Endothelial cell of umbilical vein (primary cell): ENCODE results near the gene PKDCC. TPM values are rescaled to one million over a fixed set of nuclear protein-coding genes. Genes with fewer than 3 reads are reported as not detected.

Source experiments
- BruUV-seq: library from RNA; stranded (reverse); fragments of 400-500 nt; replicated peaks from 2 replicates; lab custom pipeline; 2021; lab: Mats Ljungman, UMichigan
- CTCF ChIA-PET: fragments of 300-600, 350-600 bp; sonication (Branson Sonifier 250); formaldehyde crosslinking; loops from one replicate; lab custom pipeline; 2021; ENCODE audit warnings: antibody characterized with exemption, inconsistent platforms; lab: Charles Lee
- POLR2A ChIA-PET: fragments of 300-600, 350-600 bp; sonication (Branson Sonifier 250); formaldehyde crosslinking; loops from one replicate; lab custom pipeline; 2021; ENCODE audit warnings: antibody characterized with exemption, inconsistent platforms; lab: Charles Lee
- DNase-seq: peaks from one replicate; pipeline ENCODE4 v3.0.0-alpha.2; 2011; ENCODE audit warnings: low read depth, low spot score
- FAIRE-seq: peaks from 2 replicates; lab custom pipeline; 2011; peaks lifted over from hg19 to GRCh38; lab: Jason Lieb, UNC
- H2AFZ ChIP-seq: 2 replicates; pipeline ENCODE4 v1.6.0; 2012; ENCODE audit warnings: low read depth, low read length, control low read depth, inconsistent platforms
- H3K27ac ChIP-seq: 2 replicates; pipeline ENCODE4 v1.5.1; 2011; ENCODE audit warnings: low read depth, mild to moderate bottlenecking, control low read depth, low read length, moderate library complexity; ENCODE audit not compliant: insufficient read depth
- H3K27me3 ChIP-seq, 2 experiments: 2 replicates each; pipeline versions ENCODE4 v1.6.0 to v1.6.1; 2011; ENCODE audit warnings: low read length in 2 of 2, mixed read lengths in 1 of 2; ENCODE audit not compliant: control insufficient read depth in 2 of 2, insufficient read depth in 2 of 2
- H3K36me3 ChIP-seq, 2 experiments: 2 replicates in 1 of 2; 3 replicates in 1 of 2; pipeline ENCODE4 v1.5.1; 2011; ENCODE audit warnings: low read length in 2 of 2, mild to moderate bottlenecking in 1 of 2, moderate library complexity in 1 of 2; ENCODE audit not compliant: control insufficient read depth in 2 of 2, insufficient read depth in 2 of 2; ENCODE audit errors: extremely low read depth in 1 of 2
- H3K4me1 ChIP-seq: 3 replicates; pipeline ENCODE4 v1.5.1; 2011; ENCODE audit warnings: mild to moderate bottlenecking, low read length; ENCODE audit not compliant: control insufficient read depth, insufficient read depth; ENCODE audit errors: extremely low read depth
- H3K4me2 ChIP-seq: 2 replicates; pipeline ENCODE4 v1.6.1; 2011; ENCODE audit warnings: low read length, control low read depth, mixed read lengths; ENCODE audit not compliant: insufficient read depth
- H3K4me3 ChIP-seq, 3 experiments: fragments of 200-600 bp in 1 of 3; sonication (generic), shearing (Covaris generic) in 1 of 3; replicated peaks in 1 of 3; 2 replicates each; pipeline ENCODE4 v1.5.1; 2011 to 2016; ENCODE audit warnings: control low read depth in 3 of 3, low read length in 3 of 3, mild to moderate bottlenecking in 2 of 3, inconsistent platforms in 1 of 3, low read depth in 1 of 3, moderate library complexity in 1 of 3; ENCODE audit not compliant: insufficient read depth in 1 of 3
- H3K79me2 ChIP-seq: 2 replicates; pipeline ENCODE4 v1.6.0; 2012; ENCODE audit warnings: low read length, inconsistent platforms; ENCODE audit not compliant: control insufficient read depth, insufficient read depth
- H3K9ac ChIP-seq: replicated peaks from 2 replicates; pipeline ENCODE3; 2011; ENCODE audit warnings: low read length, control low read depth; ENCODE audit not compliant: insufficient read depth; ENCODE audit errors: extremely low read depth
- H3K9me1 ChIP-seq: replicated peaks from 3 replicates; pipeline ENCODE4 v1.6.0; 2011; ENCODE audit warnings: mild to moderate bottlenecking, low read length; ENCODE audit not compliant: control insufficient read depth, insufficient read depth; ENCODE audit errors: extremely low read depth
- H3K9me3 ChIP-seq: replicated peaks from 2 replicates; pipeline ENCODE4 v1.5.1; 2012; ENCODE audit warnings: low read length, inconsistent platforms; ENCODE audit not compliant: control insufficient read depth, insufficient read depth
- H4K20me1 ChIP-seq: replicated peaks from 2 replicates; pipeline ENCODE3; 2011; ENCODE audit warnings: mild to moderate bottlenecking, low read length; ENCODE audit not compliant: control insufficient read depth, insufficient read depth; ENCODE audit errors: extremely low read depth
- EZH2 ChIP-seq: IDR thresholded peaks from 2 replicates; pipeline ENCODE4 v1.6.1; 2012; ENCODE audit warnings: borderline replicate concordance, low read depth, mild to moderate bottlenecking, moderate library complexity, low read length, inconsistent platforms; ENCODE audit not compliant: severe bottlenecking
- FOS ChIP-seq: IDR thresholded peaks from 2 replicates; pipeline ENCODE4 v1.6.1; 2011; ENCODE audit warnings: mild to moderate bottlenecking, low read length, moderate library complexity, borderline replicate concordance; ENCODE audit not compliant: insufficient read depth
- GATA2 ChIP-seq: IDR thresholded peaks from 2 replicates; pipeline ENCODE4 v1.7.0; 2011; ENCODE audit warnings: low read depth, mild to moderate bottlenecking, moderate library complexity, mixed read lengths, low read length; ENCODE audit not compliant: insufficient read length, insufficient read depth
- JUN ChIP-seq: IDR thresholded peaks from 2 replicates; pipeline ENCODE4 v1.6.1; 2011; ENCODE audit warnings: borderline replicate concordance, low read depth; ENCODE audit not compliant: insufficient read length, insufficient read depth
- MYC ChIP-seq: IDR thresholded peaks from one replicate; pipeline ENCODE4 v1.6.1; 2011; ENCODE audit warnings: mild to moderate bottlenecking, low read depth, low read length
- POLR2A ChIP-seq: IDR thresholded peaks from 2 replicates; pipeline ENCODE4 v1.6.1; 2012; ENCODE audit warnings: low read depth, mild to moderate bottlenecking, control low read depth, low read length
- POLR2AphosphoS5 ChIP-seq: IDR thresholded peaks from 2 replicates; pipeline ENCODE4 v1.6.1; 2012; ENCODE audit warnings: low read depth, mild to moderate bottlenecking, control low read depth, low read length, moderate library complexity; ENCODE audit not compliant: insufficient read depth
- dilution Hi-C: fragments of 300-500 bp; cut with MboI; formaldehyde crosslinking; loops from one replicate; pipeline ENCODE4 v1.15.0; 2019; ENCODE audit warnings: low sequenced_read_pairs; ENCODE audit not compliant: extremely low pct_ligation_motif_present
- intact Hi-C: fragments of 100-400 bp; cut with micrococcal nuclease; formaldehyde crosslinking; loops from one replicate; pipeline ENCODE4 v1.10.0; 2022
- polyA plus RNA-seq, 4 experiments: library from polyadenylated mRNA; depleted of rRNA in 3 of 4; stranded (reverse) in 3 of 4; unstranded in 1 of 4; fragments of >200 nt; gene quantifications; 2 replicates each; pipeline versions ENCODE4 v1.2.1 to v1.2.3, GENCODE V29; 2011 to 2012; ENCODE audit warnings: missing spikeins in 1 of 4
- total RNA-seq: library from RNA; stranded (reverse); gene quantifications from 2 replicates; pipeline ENCODE4 v1.2.3, GENCODE V29; 2021
- TF ChIP-seq, protein P1 (sequence below), 2 donors: IDR thresholded peaks; 1 replicate in 1 of 2; 2 replicates in 1 of 2; pipeline ENCODE4 v1.5.1; 2011; ENCODE audit warnings: low read length in 2 of 2, mild to moderate bottlenecking in 2 of 2, moderate library complexity in 2 of 2, control low read depth in 1 of 2, inconsistent platforms in 1 of 2, low read depth in 1 of 2; ENCODE audit not compliant: insufficient read depth in 1 of 2; ENCODE audit errors: extremely low read depth in 1 of 2
- TF ChIP-seq, protein P2 (sequence below): IDR thresholded peaks from 2 replicates; pipeline ENCODE4 v1.6.1; 2011; ENCODE audit not compliant: insufficient read depth, insufficient read length

Gene PKDCC
- total and polyA plus RNA-seq, 2 donors (not counting 3 experiments of a cell fraction or from before 2014, with no cell fraction given) = 3.0 to 5.9 TPM

DNA sequence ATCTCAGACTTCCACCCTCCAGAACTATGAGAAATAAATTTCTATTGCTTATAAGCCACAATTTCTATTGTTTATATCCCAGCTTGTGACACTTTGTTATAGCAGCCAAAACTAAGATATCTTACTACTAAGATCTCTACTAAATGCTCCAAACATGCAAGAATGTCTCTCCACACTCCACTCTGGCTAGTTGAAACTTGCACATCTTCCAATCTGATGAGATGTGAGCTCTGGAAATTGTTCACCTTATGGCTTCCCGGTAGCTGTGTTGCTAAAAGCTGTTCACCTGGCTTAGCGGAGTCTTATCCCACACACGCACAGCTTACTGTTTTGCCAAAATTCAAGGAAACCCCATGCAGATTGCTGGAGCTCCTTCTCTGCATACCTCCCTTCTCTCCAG lies 43.9 kb downstream of the PKDCC start:
- FAIRE-seq = no peak
- Histone ChIP-seq H2AFZ (no peak overlapping the region), H4K20me1 (no peaks in the 10 kb centered on the region), H3K4me2 (no peak overlapping the region), H3K79me2 (no peaks in the 10 kb centered on the region), H3K27ac (no peak overlapping the region), H3K9me3 (no peaks in the 10 kb centered on the region), H3K36me3 (no peaks in the 10 kb centered on the region), H3K4me1 (peaks cover 10% of the 10 kb centered on the region), H3K9me1 (no peaks in the 10 kb centered on the region), H3K27me3 (no peaks in the 10 kb centered on the region), H3K9ac (no peak overlapping the region), H3K4me3 (no peak overlapping the region)
- no TSS peak for BruUV-seq
- no peak for DNase-seq
- CTCF ChIA-PET = interaction anchor here (0.8 to 13.8 kb wide), 7 partner anchors 50 to 239 kb away, joined by 3 to 625 read pairs (median 9); no protein-coding TSS in a partner anchor
- TF ChIP-seq, protein P1, sequence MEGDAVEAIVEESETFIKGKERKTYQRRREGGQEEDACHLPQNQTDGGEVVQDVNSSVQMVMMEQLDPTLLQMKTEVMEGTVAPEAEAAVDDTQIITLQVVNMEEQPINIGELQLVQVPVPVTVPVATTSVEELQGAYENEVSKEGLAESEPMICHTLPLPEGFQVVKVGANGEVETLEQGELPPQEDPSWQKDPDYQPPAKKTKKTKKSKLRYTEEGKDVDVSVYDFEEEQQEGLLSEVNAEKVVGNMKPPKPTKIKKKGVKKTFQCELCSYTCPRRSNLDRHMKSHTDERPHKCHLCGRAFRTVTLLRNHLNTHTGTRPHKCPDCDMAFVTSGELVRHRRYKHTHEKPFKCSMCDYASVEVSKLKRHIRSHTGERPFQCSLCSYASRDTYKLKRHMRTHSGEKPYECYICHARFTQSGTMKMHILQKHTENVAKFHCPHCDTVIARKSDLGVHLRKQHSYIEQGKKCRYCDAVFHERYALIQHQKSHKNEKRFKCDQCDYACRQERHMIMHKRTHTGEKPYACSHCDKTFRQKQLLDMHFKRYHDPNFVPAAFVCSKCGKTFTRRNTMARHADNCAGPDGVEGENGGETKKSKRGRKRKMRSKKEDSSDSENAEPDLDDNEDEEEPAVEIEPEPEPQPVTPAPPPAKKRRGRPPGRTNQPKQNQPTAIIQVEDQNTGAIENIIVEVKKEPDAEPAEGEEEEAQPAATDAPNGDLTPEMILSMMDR (IDR thresholded peaks at IDR 0.05; ENCODE audit: extremely low read depth in 1 of 2, insufficient read depth in 1 of 2, low read depth in 1 of 2, low read length in 2 of 2) = no peak
- no peak for TF ChIP-seq GATA2
- TF ChIP-seq MYC = no peak
- no peak for TF ChIP-seq EZH2
- TF ChIP-seq POLR2AphosphoS5 = no peak
- no peak for TF ChIP-seq POLR2A
- no peak for TF ChIP-seq FOS
- TF ChIP-seq JUN = no peak
- TF ChIP-seq, protein P2, sequence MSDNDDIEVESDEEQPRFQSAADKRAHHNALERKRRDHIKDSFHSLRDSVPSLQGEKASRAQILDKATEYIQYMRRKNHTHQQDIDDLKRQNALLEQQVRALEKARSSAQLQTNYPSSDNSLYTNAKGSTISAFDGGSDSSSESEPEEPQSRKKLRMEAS = no peak
- dilution Hi-C loops (loop anchor here (25.0 kb wide), 1 partner anchor 229 kb away; no protein-coding TSS in a partner anchor), intact Hi-C loops (no loop called here)
- POLR2A ChIA-PET = no interaction called here
